ENCODE results near the gene FAM78B.

- TF ChIP-seq CTCF (IDR thresholded peaks at IDR 0.05; ENCODE audit: low read length): no peak
- no peak for TF ChIP-seq EZH2 (IDR thresholded peaks at IDR 0.05; ENCODE audit: borderline replicate concordance, low read length)
Observed at GRCh38 chr1:166083887-166084286, 82.9 kb downstream of the FAM78B start.

All from OCI-LY1 (cell line).